ENCODE results near the gene M1AP.

DNA sequence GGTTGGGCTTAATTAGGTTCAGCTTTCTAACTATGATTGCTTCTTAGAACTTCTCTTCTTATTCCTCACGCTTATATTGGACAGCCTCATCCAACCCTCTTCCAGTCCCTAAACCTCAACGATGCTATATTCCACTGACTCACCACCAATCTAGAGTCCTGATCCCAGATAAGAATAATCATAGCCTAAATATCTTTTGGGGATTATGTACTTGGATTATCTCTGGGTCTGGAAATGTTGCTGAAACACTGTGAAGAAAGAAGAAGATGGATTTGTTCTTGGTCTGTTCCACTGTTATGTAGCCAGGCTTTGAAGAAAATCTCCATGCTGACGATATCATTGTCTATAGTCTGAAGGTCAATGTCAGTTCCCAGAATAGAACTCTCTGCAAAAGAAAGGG is 66.7 kb downstream of the M1AP start:
- TF ChIP-seq POLR2A (IDR thresholded peaks at IDR 0.05), result no peak
- TF ChIP-seq, protein P1, sequence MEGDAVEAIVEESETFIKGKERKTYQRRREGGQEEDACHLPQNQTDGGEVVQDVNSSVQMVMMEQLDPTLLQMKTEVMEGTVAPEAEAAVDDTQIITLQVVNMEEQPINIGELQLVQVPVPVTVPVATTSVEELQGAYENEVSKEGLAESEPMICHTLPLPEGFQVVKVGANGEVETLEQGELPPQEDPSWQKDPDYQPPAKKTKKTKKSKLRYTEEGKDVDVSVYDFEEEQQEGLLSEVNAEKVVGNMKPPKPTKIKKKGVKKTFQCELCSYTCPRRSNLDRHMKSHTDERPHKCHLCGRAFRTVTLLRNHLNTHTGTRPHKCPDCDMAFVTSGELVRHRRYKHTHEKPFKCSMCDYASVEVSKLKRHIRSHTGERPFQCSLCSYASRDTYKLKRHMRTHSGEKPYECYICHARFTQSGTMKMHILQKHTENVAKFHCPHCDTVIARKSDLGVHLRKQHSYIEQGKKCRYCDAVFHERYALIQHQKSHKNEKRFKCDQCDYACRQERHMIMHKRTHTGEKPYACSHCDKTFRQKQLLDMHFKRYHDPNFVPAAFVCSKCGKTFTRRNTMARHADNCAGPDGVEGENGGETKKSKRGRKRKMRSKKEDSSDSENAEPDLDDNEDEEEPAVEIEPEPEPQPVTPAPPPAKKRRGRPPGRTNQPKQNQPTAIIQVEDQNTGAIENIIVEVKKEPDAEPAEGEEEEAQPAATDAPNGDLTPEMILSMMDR (IDR thresholded peaks at IDR 0.05 in 8 of 11, conservative IDR thresholded peaks at IDR 0.05 in 3 of 11), result no peak

Measured in spleen (tissue), 7 donors.